T1000 (cell line): ENCODE results near the gene BMPR2.
A peak's percentile ranks its signal among the peaks of the same experiment; 100 is the strongest.
"Not testable (repeated sequence)": the region's sequence is repeated elsewhere in the genome, so short reads cannot be mapped to it uniquely, and the experiment has no call there.

ENCODE experiments used
- DNase-seq: peaks from one replicate; lab custom pipeline; 2025; ENCODE audit warnings: mixed read lengths; lab: John Stamatoyannopoulos, UW

The BMPR2 gene

DNA sequence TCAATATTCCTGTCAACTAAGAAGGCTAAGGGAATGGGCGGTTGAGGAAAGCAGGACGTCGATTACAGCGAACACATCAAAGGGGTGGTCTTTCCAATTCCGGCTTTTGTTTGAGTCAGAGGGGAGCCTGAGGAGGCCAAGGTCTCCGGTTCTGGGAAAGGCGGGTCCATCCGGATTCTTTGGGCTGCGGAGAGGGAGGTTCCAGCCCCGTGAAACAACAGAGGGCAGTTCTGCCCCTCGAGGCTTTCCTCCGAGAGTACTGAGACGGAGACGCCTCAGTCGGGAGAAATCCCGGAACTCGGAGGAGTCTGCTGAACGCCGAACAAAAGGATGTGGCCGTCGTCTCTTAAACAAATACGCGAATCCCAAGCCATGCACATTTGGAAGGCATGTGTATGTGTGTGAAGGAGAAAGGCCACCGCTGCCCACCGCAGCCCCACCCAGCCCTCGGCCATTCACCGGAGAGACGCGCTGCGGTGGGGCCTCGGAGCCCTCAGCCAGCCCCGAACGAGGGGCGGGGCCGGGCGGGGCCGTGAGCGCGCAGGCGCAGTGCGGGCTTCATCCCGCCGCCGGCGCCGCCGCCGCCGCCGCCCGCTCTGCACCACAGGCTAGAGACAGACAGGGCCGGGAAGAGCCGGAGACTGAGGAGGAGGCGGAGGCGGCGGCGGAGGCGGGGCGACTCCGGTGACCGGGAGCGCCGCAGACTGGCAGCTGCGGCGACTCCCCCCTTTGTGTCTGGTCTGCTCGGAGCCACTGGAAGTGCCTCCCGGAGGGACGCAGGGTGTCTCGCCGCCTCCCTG, at the start of gene BMPR2:
Gene BMPR2, plus strand, starts transcription at position 719 of the 800 bp plus-strand sequence. CDS start 1,148 bp downstream, outside the sequence.
- peak; percentile 88 for DNase-seq

DNA sequence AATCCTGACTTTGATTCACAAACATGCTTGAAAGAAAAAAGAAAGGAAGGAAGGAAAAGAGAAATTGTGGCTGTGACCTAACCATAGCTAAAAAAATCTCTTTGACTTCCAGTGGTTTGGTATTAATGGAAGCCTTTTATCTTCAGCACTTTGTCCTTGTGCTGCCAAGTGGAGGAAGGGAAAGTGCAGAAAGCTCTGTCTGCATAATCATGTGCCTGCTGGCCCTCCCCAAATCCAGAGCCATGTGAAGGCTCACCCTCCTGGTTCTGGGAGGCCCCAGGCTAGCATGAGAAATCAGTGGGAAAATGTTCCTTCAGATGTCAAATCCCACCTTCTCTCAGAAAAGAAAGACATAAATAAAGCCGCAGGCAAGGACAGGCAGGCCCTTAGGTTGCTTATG, 48.3 kb upstream of the BMPR2 start:
- no peak for DNase-seq

- no peak for DNase-seq
Observed at GRCh38 chr2:202335791-202336467, 40.2 kb upstream of the BMPR2 start.

DNA sequence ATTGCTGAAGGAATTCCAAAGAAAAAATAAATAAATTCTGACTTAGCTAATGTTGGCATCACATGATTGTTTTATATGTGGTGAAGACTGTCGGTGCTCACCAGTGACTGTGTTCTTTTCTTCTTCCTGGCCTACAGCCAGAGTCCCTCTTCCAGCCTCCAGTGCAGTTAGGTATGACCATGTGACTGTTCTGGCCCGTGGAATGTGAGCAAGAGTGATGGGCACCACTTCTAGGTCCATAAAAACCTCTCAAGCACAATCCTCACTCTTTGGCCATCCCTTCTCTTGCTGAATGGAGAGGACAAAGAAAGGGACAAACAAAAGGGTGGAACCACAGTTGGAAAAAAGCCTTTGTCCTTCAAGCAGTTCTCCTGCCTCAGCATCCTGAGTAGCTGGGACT, 39.0 kb upstream of the BMPR2 start:
- DNase-seq = no peak

DNA sequence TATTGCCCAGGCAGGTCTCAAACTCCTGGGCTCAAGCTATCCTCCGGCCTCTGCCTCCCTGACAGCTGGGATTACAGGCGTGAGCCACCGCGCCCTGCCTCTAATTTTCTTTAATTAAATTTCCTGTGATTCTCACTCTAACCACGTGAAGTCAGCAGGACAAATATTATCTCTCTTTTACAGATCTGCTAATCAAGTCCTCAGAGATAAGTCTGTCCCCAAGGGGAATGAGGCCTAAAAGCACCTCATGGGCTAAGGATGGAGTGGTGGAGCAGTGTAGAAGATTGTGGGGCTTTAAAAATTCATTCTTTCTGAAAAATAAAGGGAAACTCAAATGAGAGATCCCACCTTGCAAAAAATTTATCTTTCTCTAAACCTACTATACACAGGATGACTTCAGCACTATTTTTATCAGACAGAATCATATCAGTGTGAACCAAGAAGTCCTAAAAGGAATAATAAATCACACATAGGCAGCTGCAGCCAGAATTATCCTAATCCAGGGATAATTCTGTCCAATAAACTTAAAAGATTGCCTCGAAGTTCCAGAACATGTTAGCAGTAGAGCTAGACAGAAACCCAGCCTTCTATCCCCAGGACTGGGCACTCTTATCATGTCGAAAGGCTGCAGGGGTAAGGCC, 38.3 kb upstream of the BMPR2 start:
- DNase-seq = no peak

DNA sequence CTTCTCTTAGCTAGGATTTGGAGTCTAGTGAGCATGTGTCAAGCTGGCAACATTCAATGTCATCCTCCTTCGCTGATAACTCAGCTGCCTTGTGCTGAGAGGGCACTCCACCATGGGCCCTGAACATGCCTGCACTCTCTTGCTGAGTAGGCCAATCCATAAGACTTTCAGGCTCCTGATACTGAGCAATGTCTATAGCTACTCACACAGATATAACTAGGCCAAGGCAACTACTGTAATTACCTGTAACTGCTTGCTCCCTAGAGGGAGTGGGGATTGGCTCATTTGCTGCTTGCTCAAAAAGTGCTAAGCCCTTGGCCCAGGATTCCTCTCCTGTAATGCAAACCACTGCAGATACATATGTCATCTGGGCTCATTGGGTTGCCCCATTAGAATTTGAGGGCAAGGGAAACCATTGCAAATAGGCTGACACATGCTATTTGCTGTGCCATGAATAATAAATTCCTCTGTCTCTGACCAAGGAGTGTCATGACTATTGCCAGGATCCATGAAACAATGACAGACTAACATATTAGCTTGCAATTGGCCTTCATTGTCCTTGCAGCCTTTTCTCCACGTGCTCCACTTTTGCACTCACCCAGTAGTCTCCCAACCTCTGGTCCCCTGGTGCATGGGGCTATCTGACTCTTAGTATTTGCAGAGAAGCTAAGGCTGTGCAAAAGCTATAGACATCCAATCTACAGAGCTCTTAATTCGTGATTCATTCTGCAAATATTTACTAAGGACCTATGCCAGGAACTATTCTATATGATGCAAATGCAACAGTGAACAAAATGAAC, 36.9 kb upstream of the BMPR2 start:
- DNase-seq = no peak

- no peak for DNase-seq
Observed at GRCh38 chr2:202344178-202344577, 31.9 kb upstream of the BMPR2 start.

- no peak for DNase-seq
Observed at GRCh38 chr2:202346180-202346579, 29.9 kb upstream of the BMPR2 start.

- no peak for DNase-seq
Observed at GRCh38 chr2:202353430-202353829, 22.7 kb upstream of the BMPR2 start.

GRCh38 chr2:202355993-202356505, 20.1 kb upstream of the BMPR2 start:
- no peak for DNase-seq

DNA sequence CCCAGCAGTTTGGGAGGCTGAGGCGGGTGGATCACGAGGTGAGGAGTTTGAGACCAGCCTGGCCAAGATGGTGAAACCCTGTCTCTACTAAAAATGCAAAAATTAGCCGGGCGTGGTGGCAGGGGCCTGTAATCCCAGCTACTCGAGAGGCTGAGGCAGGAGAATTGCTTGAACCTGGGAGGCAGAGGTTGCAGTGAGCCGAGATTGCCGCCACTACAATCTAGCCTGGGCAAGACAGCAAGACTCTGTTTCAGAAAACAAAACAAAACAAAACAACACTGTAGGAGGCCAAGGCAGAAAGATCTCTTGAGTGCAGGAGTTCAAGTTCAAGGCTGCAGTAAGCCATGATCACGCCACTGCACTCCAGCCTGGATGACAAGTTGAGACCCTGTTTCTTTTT, 17.2 kb upstream of the BMPR2 start:
- not testable (repeated sequence) for DNase-seq

DNA sequence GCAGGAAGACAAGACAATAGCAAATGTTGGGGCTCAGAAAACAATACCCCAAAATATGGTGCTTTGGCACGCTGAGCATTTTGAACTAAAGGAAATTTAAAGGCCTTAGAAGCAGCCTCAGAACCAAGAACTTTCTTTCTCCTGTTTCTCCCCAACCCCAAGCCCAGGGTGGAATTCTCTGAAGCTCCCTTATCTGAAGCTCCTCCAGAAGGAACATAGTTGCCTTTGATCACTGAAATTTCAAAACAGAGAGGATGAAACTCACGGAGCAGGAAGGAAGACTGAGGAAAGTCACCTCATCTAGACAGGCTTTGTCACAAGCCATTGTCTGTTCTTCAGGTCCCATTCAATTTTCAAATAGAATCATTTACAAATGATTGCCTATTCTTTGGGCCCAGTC, 15.5 kb upstream of the BMPR2 start:
- DNase-seq = no peak

DNA sequence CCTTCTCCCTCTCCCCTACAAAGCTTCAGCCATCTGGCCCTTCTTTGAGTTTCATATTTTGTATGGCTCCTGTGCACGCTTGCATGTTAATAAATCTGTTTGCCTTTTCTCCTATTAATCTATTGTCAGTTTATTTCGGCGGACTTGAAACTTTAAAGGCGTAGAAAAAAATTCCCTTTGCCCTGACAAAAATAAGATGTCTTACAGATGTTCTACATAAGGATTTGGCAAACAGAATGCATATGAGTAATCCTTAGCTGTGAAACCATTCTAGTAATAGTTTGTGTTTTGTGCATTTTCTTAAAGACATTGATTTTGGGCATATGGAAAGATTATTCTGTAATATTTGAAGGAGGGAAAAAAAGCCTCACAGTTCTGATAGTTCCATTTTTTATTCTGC, 15.0 kb upstream of the BMPR2 start:
- no peak for DNase-seq

- no peak for DNase-seq
Observed at GRCh38 chr2:202373490-202373889, 2.6 kb upstream of the BMPR2 start.

- not testable (repeated sequence) for DNase-seq
Observed at GRCh38 chr2:202374383-202374782, 1.7 kb upstream of the BMPR2 start.

- no peak for DNase-seq
Observed at GRCh38 chr2:202375033-202375608, 1.0 kb upstream of the BMPR2 start.

DNA sequence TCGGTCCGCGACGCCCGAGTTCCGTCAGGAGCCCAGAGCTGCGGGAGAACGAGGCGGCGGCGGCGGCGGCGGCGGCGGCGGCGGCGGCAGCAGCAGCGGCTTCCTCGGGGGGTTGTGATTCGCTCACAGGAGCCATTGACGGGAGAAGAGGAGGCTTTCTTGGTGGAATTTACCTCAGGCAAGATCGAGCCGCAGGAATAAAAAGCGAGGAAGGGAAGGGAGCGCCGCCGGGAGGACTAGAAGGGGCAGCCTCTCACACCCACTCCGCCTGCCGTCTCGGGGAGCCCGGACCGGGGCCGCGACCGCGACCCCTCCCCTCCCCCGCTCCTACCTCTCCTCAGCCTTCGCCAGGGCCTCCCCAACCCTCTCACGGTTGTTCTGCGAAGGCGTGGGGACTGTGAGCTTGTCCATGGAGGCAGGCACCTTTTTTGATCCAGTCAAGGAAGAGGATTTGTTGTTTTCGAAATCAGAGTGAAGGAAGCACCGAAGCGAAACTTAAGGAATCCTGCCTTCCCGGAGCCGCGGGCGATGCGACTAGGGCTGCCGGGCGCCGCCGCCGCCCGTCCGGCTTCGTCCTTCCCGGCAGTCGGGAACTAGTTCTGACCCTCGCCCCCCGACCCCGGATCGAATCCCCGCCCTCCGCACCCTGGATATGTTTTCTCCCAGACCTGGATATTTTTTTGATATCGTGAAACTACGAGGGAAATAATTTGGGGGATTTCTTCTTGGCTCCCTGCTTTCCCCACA, 506 bp downstream of the BMPR2 start:
- no peak for DNase-seq

GRCh38 chr2:202377207-202377761, 1.2 kb downstream of the BMPR2 start:
- DNase-seq = no peak

DNA sequence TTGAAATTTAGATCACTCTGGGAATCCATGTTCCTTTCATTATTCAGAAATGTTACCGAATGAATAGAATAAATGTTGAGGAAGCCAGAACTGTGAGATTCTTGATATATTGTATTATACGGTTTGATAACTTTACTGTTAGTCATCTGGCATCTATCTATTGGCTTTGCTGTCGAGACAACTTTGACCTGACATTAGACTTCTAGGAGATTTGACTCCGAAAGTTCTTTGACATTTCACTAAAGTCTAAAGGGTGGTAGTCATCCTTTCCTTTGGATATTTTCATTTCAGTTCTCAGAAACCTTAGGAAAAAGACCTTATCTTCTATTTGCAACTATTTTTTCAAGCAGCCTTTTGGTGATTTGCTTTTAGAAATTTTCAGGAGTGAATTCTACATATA, 1.9 kb downstream of the BMPR2 start:
- no peak for DNase-seq

- DNase-seq = no peak
Observed at GRCh38 chr2:202378662-202379358, 2.7 kb downstream of the BMPR2 start.
